OCI-LY1 (cell line): ENCODE results near the gene GATAD2A.

ENCODE experiments used
- CTCF ChIP-seq: fragments of 200-600 bp; sonication (generic), shearing (Covaris generic); IDR thresholded peaks from 2 replicates; pipeline ENCODE4 v1.5.1; 2017; ENCODE audit warnings: mild to moderate bottlenecking, antibody characterized with exemption, low read length, moderate library complexity, mixed read lengths
- EZH2 ChIP-seq: fragments of 200-600 bp; sonication (generic), shearing (Covaris generic); IDR thresholded peaks from 2 replicates; pipeline ENCODE4 v1.8.0; 2017; ENCODE audit warnings: borderline replicate concordance, mixed run types, mild to moderate bottlenecking, antibody characterized with exemption, low read length, moderate library complexity, mixed read lengths

DNA sequence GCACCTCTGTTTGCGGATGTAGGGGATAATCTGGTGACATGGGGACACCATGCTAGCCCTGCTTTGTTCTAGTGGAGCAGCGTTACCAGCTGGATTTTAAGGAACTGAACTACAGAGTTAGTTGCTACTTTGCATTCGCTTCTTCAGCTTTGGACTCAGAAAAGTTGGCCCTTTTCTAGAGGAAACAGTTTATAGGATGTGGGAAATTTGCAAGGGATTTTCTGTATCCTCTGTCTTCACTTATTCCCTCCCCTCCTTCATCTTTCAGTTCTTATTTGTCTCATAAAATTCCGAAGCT lies 2.1 kb downstream of the GATAD2A start:
- TF ChIP-seq CTCF = no peak
- no peak for TF ChIP-seq EZH2
